GM21367 (cell line): ENCODE data around the gene TMEM131.

Experiments used
- ATAC-seq: cut with Tn5 transposase; IDR thresholded peaks from one replicate; pipeline ENCODE4 v1.9.1; 2021; ENCODE audit not compliant: unreplicated experiment

TMEM131 gene

GRCh38 chr2:97731274-97732020, 264.3 kb downstream of the TMEM131 start:
- ATAC-seq: no peak

- no peak for ATAC-seq
Measured at GRCh38 chr2:97730245-97730644, 265.5 kb downstream of the TMEM131 start.

DNA sequence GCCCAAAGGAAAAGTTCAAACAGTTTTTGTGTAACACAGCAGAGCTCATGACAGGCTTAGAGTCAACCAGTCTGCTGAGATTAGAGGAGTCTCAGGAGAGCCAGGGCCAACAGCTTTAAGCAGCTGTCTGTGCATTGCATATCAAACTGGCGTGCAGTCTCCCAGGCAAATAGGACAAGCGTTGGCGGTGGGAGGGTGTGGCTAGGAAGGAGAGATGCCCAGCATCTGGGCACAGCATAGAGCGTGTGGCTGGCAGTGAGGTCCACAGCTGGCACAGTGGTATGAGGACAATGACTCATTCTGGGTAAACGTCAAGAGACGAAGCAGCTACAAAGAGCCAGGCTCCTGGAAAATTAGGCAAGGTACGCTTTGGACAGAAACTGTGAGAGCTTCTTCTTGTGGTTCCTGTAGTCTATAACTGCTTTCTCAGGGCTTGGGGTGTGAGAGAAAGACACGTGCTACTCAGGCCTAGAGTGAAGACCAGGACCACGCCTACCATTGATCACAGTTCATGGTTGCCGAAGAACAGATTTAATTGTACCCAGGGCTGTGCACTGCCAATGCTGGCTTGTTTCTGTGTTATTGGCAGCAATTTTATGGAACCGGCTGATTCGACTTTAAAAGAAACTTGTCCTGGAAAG, 267.5 kb downstream of the TMEM131 start:
- ATAC-seq: no peak

DNA sequence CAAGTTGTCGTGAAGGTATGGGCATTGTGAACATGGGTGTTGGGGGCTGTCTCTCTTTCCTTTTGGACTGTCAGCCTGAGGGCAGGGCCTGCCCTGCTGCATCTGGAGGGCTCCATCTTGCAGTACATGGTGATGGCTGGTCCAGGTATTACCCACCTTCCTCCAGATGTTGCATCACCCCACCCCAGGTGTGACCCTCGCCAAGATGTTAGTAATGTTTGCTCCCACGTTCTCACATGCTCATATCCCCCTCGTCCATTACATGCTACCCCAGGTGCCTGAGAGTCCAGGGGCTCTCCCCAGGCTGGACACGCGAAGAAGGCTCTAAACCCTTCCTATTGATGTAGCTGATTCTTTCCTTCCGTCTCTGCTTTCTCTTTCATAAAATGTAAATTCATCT, 268.5 kb downstream of the TMEM131 start:
- ATAC-seq: no peak

- no peak for ATAC-seq
Measured at GRCh38 chr2:97726261-97727064, 269.3 kb downstream of the TMEM131 start.

GRCh38 chr2:97724946-97725688, 270.6 kb downstream of the TMEM131 start:
- no peak for ATAC-seq

DNA sequence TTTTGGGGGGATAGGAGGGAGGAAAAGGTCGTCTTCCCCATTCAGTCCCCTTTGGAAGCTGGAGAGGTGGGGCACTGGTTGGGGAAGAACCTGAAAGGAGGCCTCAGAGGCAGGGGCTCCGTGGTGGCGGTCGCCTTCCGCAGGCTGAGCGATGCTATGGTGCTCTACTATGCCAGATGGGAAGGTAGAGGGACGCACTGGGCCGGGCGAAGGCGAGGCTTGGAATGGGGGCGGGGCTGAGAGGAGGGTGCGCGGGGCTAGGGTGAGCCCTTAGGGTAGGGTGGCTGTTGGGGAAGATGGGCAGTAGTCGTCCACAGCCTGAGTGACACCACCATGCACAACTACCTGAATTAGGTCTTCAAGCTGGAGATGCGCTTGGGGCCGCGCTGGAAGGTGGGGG, 271.2 kb downstream of the TMEM131 start:
- ATAC-seq: no peak

DNA sequence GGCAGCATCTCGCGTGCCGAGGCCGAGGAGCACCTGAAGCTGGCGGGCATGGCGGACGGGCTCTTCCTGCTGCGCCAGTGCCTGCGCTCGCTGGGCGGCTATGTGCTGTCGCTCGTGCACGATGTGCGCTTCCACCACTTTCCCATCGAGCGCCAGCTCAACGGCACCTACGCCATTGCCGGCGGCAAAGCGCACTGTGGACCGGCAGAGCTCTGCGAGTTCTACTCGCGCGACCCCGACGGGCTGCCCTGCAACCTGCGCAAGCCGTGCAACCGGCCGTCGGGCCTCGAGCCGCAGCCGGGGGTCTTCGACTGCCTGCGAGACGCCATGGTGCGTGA, 271.7 kb downstream of the TMEM131 start:
- no peak for ATAC-seq

DNA sequence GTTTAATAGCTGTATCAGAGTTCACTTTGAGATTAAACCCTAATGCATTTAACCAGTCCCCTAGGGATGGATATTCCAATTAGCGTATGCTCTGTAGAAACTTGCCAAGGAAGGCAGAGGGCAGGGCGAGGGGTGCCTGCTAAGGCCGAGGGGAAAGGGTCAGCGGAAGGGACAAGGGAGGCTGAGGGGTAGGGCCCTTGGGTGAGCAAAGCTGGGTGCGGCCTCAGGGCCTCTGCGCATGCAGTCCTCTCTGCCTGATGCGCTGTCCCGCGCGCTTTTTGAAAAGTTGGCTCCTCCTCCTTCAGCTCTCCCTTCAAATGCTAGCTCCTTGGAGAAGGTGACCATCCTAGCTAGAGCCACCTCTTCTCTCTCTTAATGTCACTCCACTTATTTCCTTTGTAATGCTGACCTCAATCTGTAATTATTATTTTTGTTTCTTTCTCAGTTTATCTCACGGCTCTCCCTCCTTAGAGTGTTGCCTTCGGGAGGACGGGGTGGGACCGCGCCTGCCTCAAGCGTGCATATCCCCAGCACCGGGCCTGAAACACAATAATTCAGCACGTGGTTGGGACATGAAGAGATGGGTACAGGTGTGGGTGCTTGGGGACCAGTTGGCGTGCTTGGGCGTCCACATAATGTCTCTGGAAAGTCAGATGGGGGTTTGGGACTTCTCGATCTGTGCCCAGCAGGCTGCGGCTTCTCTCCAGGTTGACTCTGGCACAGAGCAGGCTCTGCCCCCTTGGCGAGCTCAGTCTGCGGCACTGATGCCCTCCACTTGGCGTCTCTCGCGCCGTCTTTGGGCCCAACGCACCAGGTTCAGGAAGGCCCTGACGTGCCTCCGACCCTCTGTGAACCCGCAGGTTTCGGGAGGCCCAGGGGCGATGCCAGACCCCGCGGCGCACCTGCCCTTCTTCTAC, 272.3 kb downstream of the TMEM131 start:
- no peak for ATAC-seq

GRCh38 chr2:97722227-97722626, 273.5 kb downstream of the TMEM131 start:
- no peak for ATAC-seq

GRCh38 chr2:97720746-97721145, 275.0 kb downstream of the TMEM131 start:
- no peak for ATAC-seq

GRCh38 chr2:97719362-97720155, 276.2 kb downstream of the TMEM131 start:
- ATAC-seq: no peak

DNA sequence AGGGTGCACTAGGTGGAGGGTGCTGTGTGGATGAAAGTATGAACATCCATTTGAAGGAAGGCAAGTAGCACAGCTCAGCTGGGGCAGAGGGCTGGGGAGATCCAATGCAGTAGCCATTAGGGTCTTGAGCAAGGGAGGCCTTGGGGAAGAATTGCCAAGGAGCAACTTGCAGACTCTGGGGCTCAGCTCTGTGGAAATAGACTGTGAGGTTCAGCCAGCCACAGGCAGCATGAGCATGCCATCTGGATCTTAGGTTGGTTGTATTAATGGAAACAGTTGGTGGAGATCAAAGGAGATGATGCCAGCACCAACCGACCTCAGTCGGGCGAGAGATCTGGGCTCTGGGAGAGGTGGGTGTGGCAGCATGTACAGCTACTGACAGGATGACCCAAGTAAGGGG, 276.8 kb downstream of the TMEM131 start:
- no peak for ATAC-seq

DNA sequence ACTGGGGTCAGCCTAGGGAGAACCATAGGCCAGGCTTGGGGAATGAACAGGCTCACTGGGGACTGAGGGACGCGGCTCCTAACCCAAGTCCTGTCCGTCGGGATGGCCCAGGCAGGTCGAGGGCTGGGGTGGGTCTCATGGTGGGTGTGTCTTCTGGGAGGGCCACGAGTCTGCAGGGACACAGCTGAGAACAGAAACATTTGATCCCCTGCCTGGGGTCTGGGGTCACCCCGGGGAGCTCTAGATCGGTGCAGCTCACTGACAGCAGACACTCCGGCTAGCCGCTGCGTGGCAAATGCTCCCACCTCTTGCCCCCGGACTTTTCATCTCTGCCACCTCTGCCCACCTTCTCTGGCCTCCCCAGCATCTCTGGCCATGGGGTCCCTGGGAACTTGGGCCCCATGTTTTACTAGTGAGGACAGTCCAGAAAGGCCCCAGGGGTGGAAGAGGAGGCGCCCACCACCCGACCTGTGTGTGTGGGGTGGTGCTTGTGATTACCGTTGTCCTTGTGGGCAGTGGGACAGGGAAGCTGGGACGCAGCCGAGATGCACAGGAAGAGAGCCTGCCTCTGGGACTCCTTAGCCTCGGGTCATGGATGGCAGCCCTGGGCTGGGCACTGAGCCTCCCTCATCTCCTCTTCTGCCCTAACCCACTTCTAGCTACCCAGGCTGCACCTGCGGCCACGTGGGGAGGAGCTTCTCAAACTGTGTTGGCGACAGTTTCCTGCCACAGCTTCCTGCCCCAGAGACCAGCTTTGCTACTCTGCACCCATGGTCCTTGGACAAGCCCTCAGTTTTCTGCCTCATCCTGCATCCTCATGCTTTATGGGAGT, 277.5 kb downstream of the TMEM131 start:
- peak; percentile 68 for ATAC-seq

- no peak for ATAC-seq
Measured at GRCh38 chr2:97717613-97717995, 278.1 kb downstream of the TMEM131 start.

- ATAC-seq: no peak
Measured at GRCh38 chr2:97716695-97717612, 278.8 kb downstream of the TMEM131 start.

DNA sequence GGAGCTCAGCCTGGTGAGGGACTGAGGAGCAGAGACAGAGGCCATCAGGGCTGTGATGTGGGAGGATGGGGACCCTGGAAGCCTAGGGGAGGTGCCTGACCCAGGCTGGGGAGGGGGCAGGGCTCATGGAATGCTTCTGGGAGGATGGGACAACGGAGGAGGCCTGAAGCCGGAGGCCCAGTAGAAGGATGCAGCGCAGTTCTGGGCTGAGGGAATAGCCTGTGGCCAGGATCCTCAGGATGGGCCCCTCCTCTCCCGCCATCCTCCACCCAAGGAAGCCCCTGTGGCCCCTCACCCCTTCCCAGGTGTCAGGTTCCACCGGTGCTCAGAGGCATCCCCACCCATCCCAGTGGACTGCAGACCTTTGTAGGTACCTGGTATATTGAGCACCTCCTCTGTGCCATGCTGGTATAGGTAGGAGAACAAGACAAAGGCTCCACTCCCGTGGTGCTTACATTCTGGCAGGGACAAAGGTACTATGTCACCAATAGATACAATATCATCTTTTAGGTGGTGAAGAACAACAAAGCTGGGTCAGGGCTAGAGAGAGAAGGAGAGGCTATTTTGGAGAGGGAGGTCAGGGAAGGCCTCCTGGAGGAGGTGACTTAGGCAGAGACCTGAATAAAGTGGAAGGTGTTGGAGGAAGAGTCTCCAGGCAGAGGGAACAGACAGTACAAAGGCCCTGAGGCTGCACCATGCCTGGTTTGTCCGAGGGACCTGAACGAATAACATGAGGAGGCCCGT, 279.6 kb downstream of the TMEM131 start:
- no peak for ATAC-seq
